ENCODE results near the gene F2. TPM values are rescaled to one million over a fixed set of nuclear protein-coding genes. Genes with fewer than 3 reads are reported as not detected.

Gene F2
- polyA plus RNA-seq, 1 experiment: not detected

DNA sequence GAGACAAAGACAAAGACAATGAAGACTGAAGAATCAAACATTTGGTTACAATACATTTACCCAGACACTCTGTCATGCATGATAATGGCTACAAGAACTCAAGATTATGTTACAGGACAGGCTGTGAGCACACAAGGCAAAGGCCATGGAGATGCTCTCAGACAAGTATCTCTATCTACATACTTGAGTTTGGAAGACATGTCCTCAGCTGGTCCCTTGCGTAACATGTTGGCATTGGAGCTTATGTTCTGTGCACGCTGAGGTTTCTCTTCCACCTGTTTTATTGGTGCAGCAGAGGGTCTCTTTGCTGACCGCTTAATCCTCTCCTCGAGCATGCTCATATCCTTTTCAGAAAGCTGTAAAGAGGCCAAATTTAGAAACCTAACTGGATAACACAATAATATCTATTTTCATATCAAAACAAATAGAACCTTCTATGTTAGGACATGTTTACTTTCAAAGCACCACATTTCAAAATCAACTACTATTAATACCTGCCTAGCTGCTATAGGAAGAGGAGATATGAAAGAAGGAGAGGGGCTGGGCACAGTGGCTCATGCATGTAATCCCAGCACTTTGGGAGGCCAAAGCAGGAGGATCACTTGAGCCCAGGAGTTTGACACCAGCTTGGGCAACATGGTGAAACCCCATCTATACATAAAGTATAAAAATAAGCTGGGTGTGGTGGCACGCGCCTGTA, 41.6 kb downstream of the F2 start:
- no peak overlapping the region for H3K27ac ChIP-seq (ENCODE audit: low read depth, low read length)
- TF ChIP-seq, protein P1, sequence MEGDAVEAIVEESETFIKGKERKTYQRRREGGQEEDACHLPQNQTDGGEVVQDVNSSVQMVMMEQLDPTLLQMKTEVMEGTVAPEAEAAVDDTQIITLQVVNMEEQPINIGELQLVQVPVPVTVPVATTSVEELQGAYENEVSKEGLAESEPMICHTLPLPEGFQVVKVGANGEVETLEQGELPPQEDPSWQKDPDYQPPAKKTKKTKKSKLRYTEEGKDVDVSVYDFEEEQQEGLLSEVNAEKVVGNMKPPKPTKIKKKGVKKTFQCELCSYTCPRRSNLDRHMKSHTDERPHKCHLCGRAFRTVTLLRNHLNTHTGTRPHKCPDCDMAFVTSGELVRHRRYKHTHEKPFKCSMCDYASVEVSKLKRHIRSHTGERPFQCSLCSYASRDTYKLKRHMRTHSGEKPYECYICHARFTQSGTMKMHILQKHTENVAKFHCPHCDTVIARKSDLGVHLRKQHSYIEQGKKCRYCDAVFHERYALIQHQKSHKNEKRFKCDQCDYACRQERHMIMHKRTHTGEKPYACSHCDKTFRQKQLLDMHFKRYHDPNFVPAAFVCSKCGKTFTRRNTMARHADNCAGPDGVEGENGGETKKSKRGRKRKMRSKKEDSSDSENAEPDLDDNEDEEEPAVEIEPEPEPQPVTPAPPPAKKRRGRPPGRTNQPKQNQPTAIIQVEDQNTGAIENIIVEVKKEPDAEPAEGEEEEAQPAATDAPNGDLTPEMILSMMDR (IDR thresholded peaks at IDR 0.05; ENCODE audit: low read depth, low read length): no peak
- no peak overlapping the region for H3K4me3 ChIP-seq (ENCODE audit: low read depth, low read length)
- DNase-seq (ENCODE audit: low read depth, low spot score): no peak
- no peaks in the 10 kb centered on the region for H3K9me3 ChIP-seq (ENCODE audit: control insufficient read depth, insufficient read depth, low read length)
- H3K27me3 ChIP-seq (ENCODE audit: control insufficient read depth, insufficient read depth, low read length): no peaks in the 10 kb centered on the region
- CTCF ChIA-PET: no interaction called here
- POLR2A ChIA-PET: no interaction called here

- DNase-seq (ENCODE audit: low read depth, low spot score): no peak
- TF ChIP-seq, protein P1 (IDR thresholded peaks at IDR 0.05; ENCODE audit: low read depth, low read length): no peak
- H3K27ac ChIP-seq (ENCODE audit: low read depth, low read length): no peak overlapping the region
- H3K9me3 ChIP-seq (ENCODE audit: control insufficient read depth, insufficient read depth, low read length): no peaks in the 10 kb centered on the region
- POLR2A ChIA-PET: no interaction called here
- H3K27me3 ChIP-seq (ENCODE audit: control insufficient read depth, insufficient read depth, low read length): no peaks in the 10 kb centered on the region
- H3K4me3 ChIP-seq (ENCODE audit: low read depth, low read length): no peak overlapping the region
- CTCF ChIA-PET: no interaction called here
These were observed 42.8 kb downstream of the F2 start for GRCh38 chr11:46761807-46762206.

GRCh38 chr11:46762248-46762647, 43.2 kb downstream of the F2 start:
- Histone ChIP-seq H3K9me3 (ENCODE audit: control insufficient read depth, insufficient read depth, low read length) (no peaks in the 10 kb centered on the region), H3K27ac (ENCODE audit: low read depth, low read length) (no peak overlapping the region), H3K4me3 (ENCODE audit: low read depth, low read length) (no peak overlapping the region), H3K27me3 (ENCODE audit: control insufficient read depth, insufficient read depth, low read length) (no peaks in the 10 kb centered on the region)
- CTCF ChIA-PET: no interaction called here
- POLR2A ChIA-PET: no interaction called here
- TF ChIP-seq, protein P1 (IDR thresholded peaks at IDR 0.05; ENCODE audit: low read depth, low read length): no peak
- DNase-seq (ENCODE audit: low read depth, low spot score): no peak

DNA sequence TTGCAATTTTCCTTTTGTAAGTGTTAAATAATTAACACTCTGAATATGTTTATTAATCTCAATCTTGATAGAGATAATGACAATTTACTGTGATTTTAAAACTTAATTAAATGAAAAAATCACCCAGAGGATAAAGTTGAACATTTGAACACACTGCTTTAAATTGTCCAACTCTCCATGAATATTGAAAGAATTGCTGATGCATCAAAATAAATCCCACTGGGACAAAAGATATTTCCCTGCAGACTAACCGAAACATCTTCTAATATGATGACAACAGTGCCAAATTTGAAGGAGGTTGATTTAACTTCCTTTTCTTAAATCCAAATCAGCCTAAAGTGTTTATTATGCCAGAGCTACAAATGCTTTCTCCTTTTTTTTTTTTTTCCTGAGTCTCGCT, 47.6 kb downstream of the F2 start:
- DNase-seq (ENCODE audit: low read depth, low spot score): no peak
- TF ChIP-seq, protein P1 (IDR thresholded peaks at IDR 0.05; ENCODE audit: low read depth, low read length): no peak
- POLR2A ChIA-PET: interaction anchor here (0.6 kb wide), 1 partner anchor 553 kb away, joined by 4 read pairs; no protein-coding TSS in a partner anchor
- H3K4me3 ChIP-seq (ENCODE audit: low read depth, low read length): no peak overlapping the region
- CTCF ChIA-PET: no interaction called here
- no peak overlapping the region for H3K27ac ChIP-seq (ENCODE audit: low read depth, low read length)
- no peaks in the 10 kb centered on the region for H3K9me3 ChIP-seq (ENCODE audit: control insufficient read depth, insufficient read depth, low read length)
- H3K27me3 ChIP-seq (ENCODE audit: control insufficient read depth, insufficient read depth, low read length): no peaks in the 10 kb centered on the region

GRCh38 chr11:46769636-46770221, 50.7 kb downstream of the F2 start:
- DNase-seq (ENCODE audit: low read depth, low spot score): no peak
- TF ChIP-seq, protein P1 (IDR thresholded peaks at IDR 0.05; ENCODE audit: low read depth, low read length): no peak
- ChIA-PET CTCF (interaction anchor here (0.6 kb wide), 1 partner anchor 120 kb away, joined by 3 read pairs; no protein-coding TSS in a partner anchor), POLR2A (no interaction called here)
- H3K4me3 ChIP-seq (ENCODE audit: low read depth, low read length): no peak overlapping the region
- no peaks in the 10 kb centered on the region for H3K27me3 ChIP-seq (ENCODE audit: control insufficient read depth, insufficient read depth, low read length)
- H3K27ac ChIP-seq (ENCODE audit: low read depth, low read length): no peak overlapping the region
- no peaks in the 10 kb centered on the region for H3K9me3 ChIP-seq (ENCODE audit: control insufficient read depth, insufficient read depth, low read length)
